Left ventricle myocardium inferior (tissue), 1 donor: ENCODE results near the gene PPFIBP2. TPM values are rescaled to one million over a fixed set of nuclear protein-coding genes. Genes with fewer than 3 reads are reported as not detected.

Experiments
- DNase-seq: peaks from one replicate; pipeline ENCODE4 v3.0.0-alpha.2; 2020
- H3K27ac ChIP-seq: fragments of 200-600 bp; replicated peaks from 2 replicates; pipeline ENCODE4 v1.8.0; 2021
- H3K27me3 ChIP-seq: fragments of 200-600 bp; 2 replicates; pipeline ENCODE4 v1.8.0; 2021; ENCODE audit warnings: low read depth
- H3K36me3 ChIP-seq: fragments of 200-600 bp; 2 replicates; pipeline ENCODE4 v1.8.0; 2021
- H3K4me1 ChIP-seq: fragments of 200-600 bp; 2 replicates; pipeline ENCODE4 v1.8.0; 2021
- H3K4me3 ChIP-seq: fragments of 200-600 bp; 2 replicates; pipeline ENCODE4 v1.8.0; 2021; ENCODE audit warnings: mild to moderate bottlenecking, moderate library complexity
- H3K9me3 ChIP-seq: fragments of 200-600 bp; replicated peaks from 2 replicates; pipeline ENCODE4 v1.8.0; 2021
- intact Hi-C: fragments of 100-400 bp; cut with micrococcal nuclease; formaldehyde crosslinking; loops from one replicate; pipeline ENCODE4 v1.11.0; 2022
- total RNA-seq: library from RNA; stranded (reverse); fragmentation: NEBNext Ultra II Directional; extraction: Animal tissue kit (Norgen Biotek cat#: 25700); gene quantifications from one replicate; pipeline ENCODE4 v1.2.1, GENCODE V29; 2021
- TF ChIP-seq, protein P1 (sequence below): fragments of 200-600 bp; IDR thresholded peaks from 2 replicates; pipeline ENCODE4 v1.8.0; 2021; ENCODE audit warnings: antibody characterized with exemption, mild to moderate bottlenecking, borderline replicate concordance
- donor health status: DM: no; HTN: yes; CAD: no; lungs with severe emphysema.

PPFIBP2 gene
- total RNA-seq, 1 donor from 2014 or later, result 19.2 TPM

DNA sequence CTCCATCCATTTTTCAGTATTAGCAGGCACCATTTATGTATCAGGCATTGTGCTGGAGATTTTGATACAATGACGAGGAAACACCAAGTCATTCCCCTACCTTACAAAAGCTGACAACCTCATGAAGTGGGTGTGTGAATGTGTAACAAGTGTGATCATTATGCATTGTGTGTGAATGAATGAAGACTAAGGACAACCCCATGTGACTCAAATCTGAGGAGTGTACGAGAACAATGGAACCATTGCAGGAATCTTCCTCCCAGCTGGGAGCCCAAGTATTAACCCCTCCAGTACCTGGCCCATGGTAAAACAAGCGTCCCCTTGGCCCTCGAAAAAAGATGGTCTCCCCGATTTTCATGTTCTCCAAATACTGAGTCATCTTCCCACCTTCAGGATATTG is 155.1 kb downstream of the PPFIBP2 start:
- DNase-seq, result no peak
- H3K4me3 ChIP-seq, result no peak overlapping the region
- TF ChIP-seq, protein P1, sequence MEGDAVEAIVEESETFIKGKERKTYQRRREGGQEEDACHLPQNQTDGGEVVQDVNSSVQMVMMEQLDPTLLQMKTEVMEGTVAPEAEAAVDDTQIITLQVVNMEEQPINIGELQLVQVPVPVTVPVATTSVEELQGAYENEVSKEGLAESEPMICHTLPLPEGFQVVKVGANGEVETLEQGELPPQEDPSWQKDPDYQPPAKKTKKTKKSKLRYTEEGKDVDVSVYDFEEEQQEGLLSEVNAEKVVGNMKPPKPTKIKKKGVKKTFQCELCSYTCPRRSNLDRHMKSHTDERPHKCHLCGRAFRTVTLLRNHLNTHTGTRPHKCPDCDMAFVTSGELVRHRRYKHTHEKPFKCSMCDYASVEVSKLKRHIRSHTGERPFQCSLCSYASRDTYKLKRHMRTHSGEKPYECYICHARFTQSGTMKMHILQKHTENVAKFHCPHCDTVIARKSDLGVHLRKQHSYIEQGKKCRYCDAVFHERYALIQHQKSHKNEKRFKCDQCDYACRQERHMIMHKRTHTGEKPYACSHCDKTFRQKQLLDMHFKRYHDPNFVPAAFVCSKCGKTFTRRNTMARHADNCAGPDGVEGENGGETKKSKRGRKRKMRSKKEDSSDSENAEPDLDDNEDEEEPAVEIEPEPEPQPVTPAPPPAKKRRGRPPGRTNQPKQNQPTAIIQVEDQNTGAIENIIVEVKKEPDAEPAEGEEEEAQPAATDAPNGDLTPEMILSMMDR, result no peak
- H3K27me3 ChIP-seq, result peaks cover 23% of the 10 kb centered on the region
- H3K27ac ChIP-seq, result no peak overlapping the region
- H3K4me1 ChIP-seq, result peaks cover 19% of the 10 kb centered on the region
- H3K36me3 ChIP-seq, result peaks cover 24% of the 10 kb centered on the region
- intact Hi-C loops, result no loop called here
- H3K9me3 ChIP-seq, result no peaks in the 10 kb centered on the region

DNA sequence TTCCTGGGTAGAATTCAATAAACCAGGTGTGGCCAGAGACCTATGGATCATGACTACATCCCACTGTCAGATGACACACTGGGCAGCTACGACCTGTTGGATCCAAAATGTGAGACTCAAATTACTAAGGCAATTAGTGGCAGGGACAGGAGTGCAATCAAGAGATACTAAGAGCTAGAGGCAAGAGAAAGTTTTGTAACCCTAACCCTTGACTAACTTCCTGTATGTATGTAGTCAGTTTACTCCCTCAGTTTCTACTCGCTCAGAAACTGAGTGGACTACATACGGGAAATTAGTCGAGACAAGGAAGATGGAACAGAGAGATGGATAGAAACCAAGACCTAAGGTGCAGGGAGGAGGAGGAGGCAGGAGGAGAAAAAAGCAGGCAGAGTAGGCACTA is 156.8 kb downstream of the PPFIBP2 start:
- Histone ChIP-seq H3K4me1 (peaks cover 22% of the 10 kb centered on the region), H3K36me3 (peaks cover 15% of the 10 kb centered on the region), H3K9me3 (no peaks in the 10 kb centered on the region), H3K27me3 (peaks cover 41% of the 10 kb centered on the region), H3K4me3 (no peak overlapping the region), H3K27ac (no peak overlapping the region)
- no peak for DNase-seq
- intact Hi-C loops, result no loop called here
- TF ChIP-seq, protein P1, result no peak

DNA sequence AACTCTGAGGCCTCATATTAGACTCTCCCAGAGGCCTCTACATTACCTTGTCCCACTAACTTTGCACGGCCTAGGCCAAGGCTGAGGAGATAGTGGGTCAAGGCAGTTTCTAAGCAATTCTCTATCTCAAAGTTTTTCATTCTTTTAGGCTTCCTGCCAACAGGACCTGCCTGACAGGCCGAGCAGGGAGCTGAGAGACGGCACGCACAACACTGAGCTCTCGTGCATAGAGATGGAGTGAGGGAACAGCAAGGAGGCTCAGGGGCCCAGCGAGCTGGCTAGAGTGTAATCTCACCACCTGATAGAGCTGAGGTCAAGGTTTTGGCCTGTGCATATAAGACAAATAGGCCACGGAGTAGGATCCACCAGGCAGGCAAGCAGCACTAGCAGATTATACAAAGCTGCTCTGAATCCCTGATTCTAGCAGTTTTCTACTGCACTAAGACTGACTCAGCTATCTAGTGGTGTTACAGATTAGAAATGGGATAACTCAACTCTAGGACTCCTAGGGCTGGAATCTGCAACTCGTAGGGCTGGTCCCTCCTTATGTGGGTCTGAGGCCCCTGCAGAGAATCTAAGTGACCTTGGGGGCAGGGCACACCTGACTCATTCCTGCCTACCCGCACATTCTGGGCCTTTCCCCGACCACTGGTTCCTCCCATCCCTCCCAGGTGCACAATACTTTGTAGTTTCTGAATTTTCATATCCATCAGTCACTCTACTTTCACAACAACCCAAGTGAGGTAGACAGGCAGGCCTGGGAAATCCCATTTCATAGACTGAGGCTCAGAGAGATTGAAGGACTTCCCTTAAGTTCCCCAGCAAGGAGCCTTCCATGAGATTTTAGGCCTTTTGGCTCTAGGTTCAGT is 157.8 kb downstream of the PPFIBP2 start:
- peaks cover 45% of the 10 kb centered on the region for H3K27me3 ChIP-seq
- no peak overlapping the region for H3K4me3 ChIP-seq
- no peaks in the 10 kb centered on the region for H3K9me3 ChIP-seq
- peaks cover 22% of the 10 kb centered on the region for H3K4me1 ChIP-seq
- H3K27ac ChIP-seq, result no peak overlapping the region
- H3K36me3 ChIP-seq, result peaks cover 12% of the 10 kb centered on the region
- intact Hi-C loops, result no loop called here
- no peak for DNase-seq
- TF ChIP-seq, protein P1, result no peak

DNA sequence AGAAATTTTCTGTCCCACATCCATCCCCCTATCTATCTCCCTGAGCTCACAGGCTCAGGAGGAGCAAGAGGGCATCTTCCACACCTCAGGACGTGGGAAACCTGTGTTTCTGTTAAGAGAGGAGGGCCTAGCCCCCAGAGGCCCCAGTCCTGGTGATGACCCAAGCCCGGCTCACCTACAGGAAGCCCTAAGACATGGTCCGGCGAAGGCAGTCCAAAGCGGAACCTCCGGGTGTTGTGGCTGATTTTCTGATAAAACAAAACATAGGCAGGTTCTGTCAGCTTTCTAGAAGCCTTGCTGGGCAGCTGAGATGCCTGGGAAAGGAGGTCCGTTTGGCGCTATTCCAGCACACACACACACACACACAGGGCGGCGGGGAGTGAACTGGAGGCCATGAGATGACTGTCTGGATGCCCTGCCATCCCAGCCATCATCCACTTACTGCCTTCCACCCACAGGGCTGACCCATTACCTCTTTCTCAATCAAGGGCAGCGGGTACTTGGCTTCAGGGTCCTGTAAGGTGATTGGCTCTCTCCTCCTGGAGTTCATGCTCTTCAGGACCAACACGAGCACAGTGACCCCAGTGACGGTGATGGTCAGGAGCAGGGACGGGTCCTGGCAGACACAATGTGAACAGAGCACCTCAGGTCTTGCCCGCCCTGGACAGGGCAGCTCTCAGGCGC is 158.6 kb downstream of the PPFIBP2 start:
- H3K4me1 ChIP-seq, result peaks cover 22% of the 10 kb centered on the region
- peaks cover 7% of the 10 kb centered on the region for H3K36me3 ChIP-seq
- H3K4me3 ChIP-seq, result peak overlapping the region; percentile 72
- no peaks in the 10 kb centered on the region for H3K9me3 ChIP-seq
- TF ChIP-seq, protein P1, result no peak
- DNase-seq, result no peak
- peaks cover 45% of the 10 kb centered on the region for H3K27me3 ChIP-seq
- intact Hi-C loops, result no loop called here
- peak overlapping the region; percentile 64 for H3K27ac ChIP-seq

- intact Hi-C loops, result no loop called here
- DNase-seq, result peak; percentile 76
- Histone ChIP-seq H3K27ac (peak within 1 kb of the TSS; percentile 64), H3K9me3 (no peaks in the 10 kb centered on the region), H3K36me3 (no peaks in the 10 kb centered on the region), H3K27me3 (peaks cover 45% of the 10 kb centered on the region), H3K4me3 (peak within 1 kb of the TSS; percentile 72), H3K4me1 (peaks cover 22% of the 10 kb centered on the region)
- TF ChIP-seq, protein P1, result no peak
Observed at GRCh38 chr11:7672960-7673723, 159.3 kb downstream of the PPFIBP2 start, which contains the start of gene CYB5R2. CYB5R2 (minus strand) TSS chr11:7673500; CDS start chr11:7672825, 675 bp downstream.
